Measurements from ENCODE around the gene YPEL3.
A peak's percentile ranks its signal among the peaks of the same experiment; 100 is the strongest.

The YPEL3 gene

DNA sequence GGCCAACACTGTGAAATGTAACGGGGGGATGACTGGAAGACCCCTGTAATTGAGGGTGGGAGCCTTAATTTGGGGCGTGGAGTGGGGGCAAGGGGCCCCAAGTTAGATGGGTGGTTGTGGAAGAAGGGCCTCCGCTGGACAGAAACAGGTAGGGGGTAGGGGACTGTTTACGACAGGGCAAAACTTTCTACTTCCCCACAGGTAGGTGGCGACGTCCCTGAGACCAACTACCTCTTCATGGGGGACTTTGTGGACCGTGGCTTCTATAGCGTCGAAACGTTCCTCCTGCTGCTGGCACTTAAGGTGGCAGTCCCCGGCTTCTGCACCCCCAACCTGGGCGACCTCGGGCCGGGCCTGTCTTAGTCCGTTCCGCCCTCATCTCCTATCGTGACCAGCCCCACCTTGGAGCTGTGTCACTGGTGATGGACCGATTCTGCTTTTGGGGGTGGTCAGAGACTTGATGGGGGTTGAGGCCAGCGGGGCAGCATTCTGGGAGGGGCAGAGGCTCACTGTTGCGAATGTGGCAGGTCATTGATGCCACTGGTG is 13.4 kb downstream of the YPEL3 start:
- H3K4me1 ChIP-seq (ENCODE audit: control insufficient read depth, insufficient read depth, low read length), result peaks cover 9% of the 10 kb centered on the region
- H3K9ac ChIP-seq (ENCODE audit: low read length in 2 of 2), result no peak overlapping the region
- H3K27ac ChIP-seq (ENCODE audit: low read length), result no peak overlapping the region
- no peaks in the 10 kb centered on the region for H3K9me3 ChIP-seq (ENCODE audit: control insufficient read depth in 2 of 2, low read length in 2 of 2)
- peaks cover 37 to 55% of the 10 kb centered on the region in 2 donors for H3K36me3 ChIP-seq (ENCODE audit: control insufficient read depth in 2 of 2, insufficient read depth in 2 of 2, low read length in 2 of 2)
- H3K27me3 ChIP-seq (ENCODE audit: control insufficient read depth in 1 of 2, insufficient read depth in 2 of 2, low read length in 2 of 2), result no peaks in the 10 kb centered on the region
- H3K4me3 ChIP-seq (ENCODE audit: low read length in 2 of 2), result no peak overlapping the region

DNA sequence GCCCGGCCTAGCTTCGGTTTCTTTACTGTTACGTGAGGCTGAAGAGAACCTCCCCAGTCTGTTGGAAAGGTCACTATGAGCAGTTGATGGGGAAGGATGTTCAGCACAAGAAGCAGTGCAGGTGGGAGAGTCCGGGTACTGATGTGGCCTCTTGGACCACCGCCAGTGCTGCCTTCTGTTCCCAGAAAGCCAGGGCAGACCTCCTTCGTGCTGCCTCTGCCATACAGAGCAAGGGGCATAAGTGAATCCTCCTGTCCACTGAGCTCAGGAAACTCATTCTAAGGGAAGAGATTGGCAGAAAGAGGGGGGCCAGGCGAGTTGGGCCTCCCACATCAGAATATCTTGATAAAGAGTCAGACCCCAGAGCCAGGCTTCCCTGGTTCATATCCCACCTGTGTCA is 16.5 kb downstream of the YPEL3 start:
- no peak overlapping the region for H3K27ac ChIP-seq (ENCODE audit: low read length)
- H3K9me3 ChIP-seq (ENCODE audit: control insufficient read depth in 2 of 2, low read length in 2 of 2), result no peaks in the 10 kb centered on the region
- no peak overlapping the region for H3K9ac ChIP-seq (ENCODE audit: low read length in 2 of 2)
- H3K36me3 ChIP-seq (ENCODE audit: control insufficient read depth in 2 of 2, insufficient read depth in 2 of 2, low read length in 2 of 2), result peaks cover 36 to 52% of the 10 kb centered on the region in 2 donors
- no peak overlapping the region for H3K4me3 ChIP-seq (ENCODE audit: low read length in 2 of 2)
- peaks cover 26% of the 10 kb centered on the region for H3K4me1 ChIP-seq (ENCODE audit: control insufficient read depth, insufficient read depth, low read length)
- H3K27me3 ChIP-seq (ENCODE audit: control insufficient read depth in 1 of 2, insufficient read depth in 2 of 2, low read length in 2 of 2), result no peaks in the 10 kb centered on the region

DNA sequence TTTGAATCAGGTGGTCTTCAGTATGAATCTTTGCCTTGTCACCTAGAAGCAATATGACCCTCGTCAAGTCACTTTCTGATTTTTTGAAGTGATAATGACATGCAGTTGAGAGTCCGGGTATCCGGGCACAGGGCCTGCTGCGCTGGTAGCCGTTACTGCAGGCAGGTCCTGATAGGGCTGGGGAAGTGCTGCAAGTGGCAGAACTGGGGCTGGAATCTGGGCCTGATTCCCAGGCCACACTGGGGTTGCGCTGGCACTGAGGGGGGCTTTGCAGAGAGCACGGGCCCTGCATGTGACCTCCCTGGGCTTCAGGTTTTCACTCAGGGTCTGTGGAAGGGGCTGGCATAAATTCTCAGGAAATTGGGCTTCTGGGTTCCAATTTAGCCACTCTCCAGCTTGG is 17.3 kb downstream of the YPEL3 start:
- peaks cover 29 to 45% of the 10 kb centered on the region in 2 donors for H3K36me3 ChIP-seq (ENCODE audit: control insufficient read depth in 2 of 2, insufficient read depth in 2 of 2, low read length in 2 of 2)
- no peaks in the 10 kb centered on the region for H3K27me3 ChIP-seq (ENCODE audit: control insufficient read depth in 1 of 2, insufficient read depth in 2 of 2, low read length in 2 of 2)

DNA sequence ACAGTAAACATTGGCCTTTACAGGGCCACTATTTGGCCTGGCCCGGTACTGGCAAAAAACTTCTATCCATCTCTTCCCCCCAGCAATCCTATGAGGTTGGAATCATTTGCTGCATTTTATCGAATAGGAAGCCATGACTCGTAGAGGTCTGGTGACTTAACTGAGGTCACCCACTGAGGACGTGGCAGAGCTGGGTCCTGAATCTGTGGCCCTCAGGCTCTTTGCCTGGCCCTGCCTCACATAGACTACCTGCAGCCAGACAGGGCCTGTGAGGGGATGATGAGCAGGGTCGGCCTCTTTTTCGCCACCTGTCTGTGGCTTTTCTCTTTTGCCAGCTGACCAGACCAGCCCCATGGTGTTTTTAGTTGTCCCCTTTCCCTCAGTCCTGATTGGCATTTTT is 18.4 kb downstream of the YPEL3 start:
- Histone ChIP-seq H3K4me3 (ENCODE audit: low read length in 2 of 2) (peak overlapping the region in 1 of 2 donors; percentile 90), H3K27me3 (ENCODE audit: control insufficient read depth in 1 of 2, insufficient read depth in 2 of 2, low read length in 2 of 2) (no peaks in the 10 kb centered on the region), H3K9me3 (ENCODE audit: control insufficient read depth in 2 of 2, low read length in 2 of 2) (no peaks in the 10 kb centered on the region), H3K27ac (ENCODE audit: low read length) (peak overlapping the region; percentile 0), H3K36me3 (ENCODE audit: control insufficient read depth in 2 of 2, insufficient read depth in 2 of 2, low read length in 2 of 2) (peaks cover 22 to 34% of the 10 kb centered on the region in 2 donors), H3K4me1 (ENCODE audit: control insufficient read depth, insufficient read depth, low read length) (peaks cover 26% of the 10 kb centered on the region), H3K9ac (ENCODE audit: low read length in 2 of 2) (no peak overlapping the region)

More for the DNA sequence above, 17.3 kb downstream of the YPEL3 start:
- H3K9ac ChIP-seq (ENCODE audit: low read length in 2 of 2), result no peak overlapping the region
- peaks cover 26% of the 10 kb centered on the region for H3K4me1 ChIP-seq (ENCODE audit: control insufficient read depth, insufficient read depth, low read length)
- H3K27ac ChIP-seq (ENCODE audit: low read length), result no peak overlapping the region
- H3K4me3 ChIP-seq (ENCODE audit: low read length in 2 of 2), result no peak overlapping the region
- no peaks in the 10 kb centered on the region for H3K9me3 ChIP-seq (ENCODE audit: control insufficient read depth in 2 of 2, low read length in 2 of 2)

DNA sequence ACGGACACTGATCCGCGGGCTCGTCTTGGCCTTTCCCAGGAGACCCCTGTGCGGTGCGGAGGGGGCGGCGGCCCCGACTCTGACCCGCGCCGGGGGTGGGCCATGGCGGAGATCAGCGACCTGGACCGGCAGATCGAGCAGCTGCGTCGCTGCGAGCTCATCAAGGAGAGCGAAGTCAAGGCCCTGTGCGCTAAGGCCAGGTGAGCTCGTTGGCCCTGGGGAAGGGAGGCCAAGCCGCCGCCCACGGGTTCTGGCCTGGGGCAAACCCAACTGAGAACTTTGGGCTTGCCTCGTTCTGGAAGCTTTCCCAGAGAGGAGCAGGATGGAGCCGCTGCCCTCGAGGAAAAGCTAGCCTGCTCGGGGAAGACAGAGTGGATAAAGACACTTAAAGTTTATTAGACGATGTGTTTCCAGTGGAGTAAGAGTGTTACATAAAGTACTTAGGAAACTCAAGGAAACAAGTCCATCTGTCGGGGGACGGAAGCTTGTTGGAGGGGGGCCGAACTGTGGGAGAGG is 19.7 kb downstream of the YPEL3 start:
- peaks cover 23 to 33% of the 10 kb centered on the region in 2 donors for H3K36me3 ChIP-seq (ENCODE audit: control insufficient read depth in 2 of 2, insufficient read depth in 2 of 2, low read length in 2 of 2)

DNA sequence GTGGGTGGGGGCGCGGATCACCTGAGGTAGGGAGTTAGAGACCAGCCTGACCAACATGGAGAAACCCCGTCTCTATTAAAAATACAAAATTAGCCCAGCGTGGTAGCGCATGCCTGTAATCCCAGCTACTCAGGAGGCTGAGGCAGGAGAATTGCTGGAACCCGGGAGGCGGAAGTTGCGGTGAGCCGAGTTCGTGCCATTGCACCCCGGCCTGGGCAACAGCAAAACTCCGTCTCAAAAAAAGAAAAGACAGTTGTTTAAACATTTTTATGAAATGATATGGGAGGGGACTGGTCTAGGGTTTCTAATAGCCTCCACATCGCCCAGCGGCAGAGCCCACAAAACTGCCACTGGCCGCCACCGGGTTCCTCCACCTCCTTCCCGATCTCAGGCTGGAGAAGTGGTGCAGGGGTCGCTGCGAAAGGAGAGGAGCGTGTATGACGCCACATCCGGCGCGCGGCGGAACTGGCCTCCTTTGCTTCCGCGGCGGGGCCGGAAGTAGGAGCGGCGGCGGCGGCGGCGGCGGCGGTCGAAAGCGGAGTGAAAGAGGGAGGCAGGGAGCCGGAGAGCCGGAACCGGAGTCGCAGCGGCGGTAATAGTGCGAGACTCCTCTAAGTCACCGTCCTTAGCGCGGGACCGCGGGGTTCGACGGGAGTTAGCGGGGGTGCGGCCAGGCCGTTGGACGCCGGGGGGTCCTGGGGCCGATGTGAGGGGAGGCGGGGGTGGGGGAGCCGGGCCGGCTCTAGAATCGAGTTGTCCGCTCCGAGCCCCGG is 20.3 kb downstream of the YPEL3 start, which contains the start of gene PPP4C:
Gene PPP4C, plus strand, starts transcription at position 492 of the 773 bp plus-strand sequence. CDS start 384 bp downstream, outside the sequence.
- Histone ChIP-seq H3K4me3 (ENCODE audit: low read length in 2 of 2) (peak within 1 kb of the TSS; percentile 90 to 94), H3K9me3 (ENCODE audit: control insufficient read depth in 2 of 2, low read length in 2 of 2) (no peaks in the 10 kb centered on the region), H3K36me3 (ENCODE audit: control insufficient read depth in 2 of 2, insufficient read depth in 2 of 2, low read length in 2 of 2) (peaks cover 20 to 32% of the 10 kb centered on the region in 2 donors), H3K27me3 (ENCODE audit: control insufficient read depth in 1 of 2, insufficient read depth in 2 of 2, low read length in 2 of 2) (no peaks in the 10 kb centered on the region), H3K27ac (ENCODE audit: low read length) (peak within 1 kb of the TSS; percentile 85), H3K4me1 (ENCODE audit: control insufficient read depth, insufficient read depth, low read length) (peaks cover 30% of the 10 kb centered on the region), H3K9ac (ENCODE audit: low read length in 2 of 2) (peak within 1 kb of the TSS; percentile 84 to 93)

More for the DNA sequence above, 19.7 kb downstream of the YPEL3 start:
- H3K9ac ChIP-seq (ENCODE audit: low read length in 2 of 2), result peak overlapping the region; percentile 84 to 93
- H3K27ac ChIP-seq (ENCODE audit: low read length), result peak overlapping the region; percentile 85
- H3K9me3 ChIP-seq (ENCODE audit: control insufficient read depth in 2 of 2, low read length in 2 of 2), result no peaks in the 10 kb centered on the region
- no peaks in the 10 kb centered on the region for H3K27me3 ChIP-seq (ENCODE audit: control insufficient read depth in 1 of 2, insufficient read depth in 2 of 2, low read length in 2 of 2)
- peak overlapping the region; percentile 90 to 94 for H3K4me3 ChIP-seq (ENCODE audit: low read length in 2 of 2)
- peaks cover 28% of the 10 kb centered on the region for H3K4me1 ChIP-seq (ENCODE audit: control insufficient read depth, insufficient read depth, low read length)

DNA sequence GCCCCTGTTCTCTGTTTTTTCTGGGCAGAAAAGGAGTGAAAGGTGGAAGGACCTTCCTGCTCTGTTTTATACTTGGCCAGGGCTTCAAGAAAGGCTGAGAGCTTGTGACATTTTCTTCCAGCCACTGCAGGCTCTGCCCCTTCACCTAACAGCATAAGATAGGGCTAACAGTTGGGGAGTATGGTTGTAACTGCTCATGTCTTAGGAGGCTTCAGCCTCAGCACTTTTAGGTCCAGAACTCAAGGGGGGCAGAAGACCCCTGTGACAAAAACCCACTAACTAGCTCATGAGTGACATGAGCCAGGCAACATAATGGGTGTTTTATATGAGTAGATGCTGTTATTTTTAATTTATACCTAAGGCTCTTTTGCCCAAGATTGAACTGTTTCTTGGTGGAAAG is 25.5 kb downstream of the YPEL3 start:
- peaks cover 39 to 44% of the 10 kb centered on the region in 2 donors for H3K36me3 ChIP-seq (ENCODE audit: control insufficient read depth in 2 of 2, insufficient read depth in 2 of 2, low read length in 2 of 2)
- peaks cover 49% of the 10 kb centered on the region for H3K4me1 ChIP-seq (ENCODE audit: control insufficient read depth, insufficient read depth, low read length)
- H3K9me3 ChIP-seq (ENCODE audit: control insufficient read depth in 2 of 2, low read length in 2 of 2), result no peaks in the 10 kb centered on the region
- H3K27me3 ChIP-seq (ENCODE audit: control insufficient read depth in 1 of 2, insufficient read depth in 2 of 2, low read length in 2 of 2), result no peaks in the 10 kb centered on the region
- no peak overlapping the region for H3K9ac ChIP-seq (ENCODE audit: low read length in 2 of 2)
- peak overlapping the region; percentile 67 for H3K27ac ChIP-seq (ENCODE audit: low read length)
- peak overlapping the region in 1 of 2 donors; percentile 63 for H3K4me3 ChIP-seq (ENCODE audit: low read length in 2 of 2)

DNA sequence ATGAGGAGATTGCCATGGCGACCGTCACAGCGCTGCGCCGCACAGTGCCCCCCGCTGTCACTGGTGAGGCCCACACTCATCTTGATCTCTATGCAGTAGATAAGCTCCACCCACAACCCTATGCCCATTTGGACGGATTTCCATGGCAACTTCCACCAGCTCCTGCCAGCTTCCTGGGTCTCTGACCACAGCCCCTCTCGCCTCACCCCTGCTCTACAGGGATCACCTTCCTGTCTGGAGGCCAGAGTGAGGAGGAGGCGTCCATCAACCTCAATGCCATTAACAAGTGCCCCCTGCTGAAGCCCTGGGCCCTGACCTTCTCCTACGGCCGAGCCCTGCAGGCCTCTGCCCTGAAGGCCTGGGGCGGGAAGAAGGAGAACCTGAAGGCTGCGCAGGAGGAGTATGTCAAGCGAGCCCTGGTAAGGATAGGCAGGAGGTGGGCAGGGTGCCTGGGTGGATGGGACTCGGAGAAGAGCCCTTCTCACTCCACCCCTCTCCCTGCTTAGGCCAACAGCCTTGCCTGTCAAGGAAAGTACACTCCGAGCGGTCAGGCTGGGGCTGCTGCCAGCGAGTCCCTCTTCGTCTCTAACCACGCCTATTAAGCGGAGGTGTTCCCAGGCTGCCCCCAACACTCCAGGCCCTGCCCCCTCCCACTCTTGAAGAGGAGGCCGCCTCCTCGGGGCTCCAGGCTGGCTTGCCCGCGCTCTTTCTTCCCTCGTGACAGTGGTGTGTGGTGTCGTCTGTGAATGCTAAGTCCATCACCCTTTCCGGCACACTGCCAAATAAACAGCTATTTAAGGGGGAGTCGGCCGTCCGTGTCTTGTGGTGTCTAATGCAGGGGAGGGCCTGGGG is 26.2 kb downstream of the YPEL3 start:
- Histone ChIP-seq H3K9me3 (ENCODE audit: control insufficient read depth in 2 of 2, low read length in 2 of 2) (no peaks in the 10 kb centered on the region), H3K4me1 (ENCODE audit: control insufficient read depth, insufficient read depth, low read length) (peaks cover 52% of the 10 kb centered on the region), H3K27me3 (ENCODE audit: control insufficient read depth in 1 of 2, insufficient read depth in 2 of 2, low read length in 2 of 2) (no peaks in the 10 kb centered on the region), H3K9ac (ENCODE audit: low read length in 2 of 2) (peak overlapping the region in 1 of 2 donors; percentile 29), H3K27ac (ENCODE audit: low read length) (peak overlapping the region; percentile 67), H3K36me3 (ENCODE audit: control insufficient read depth in 2 of 2, insufficient read depth in 2 of 2, low read length in 2 of 2) (peaks cover 39 to 44% of the 10 kb centered on the region in 2 donors), H3K4me3 (ENCODE audit: low read length in 2 of 2) (peak overlapping the region in 1 of 2 donors; percentile 63)

DNA sequence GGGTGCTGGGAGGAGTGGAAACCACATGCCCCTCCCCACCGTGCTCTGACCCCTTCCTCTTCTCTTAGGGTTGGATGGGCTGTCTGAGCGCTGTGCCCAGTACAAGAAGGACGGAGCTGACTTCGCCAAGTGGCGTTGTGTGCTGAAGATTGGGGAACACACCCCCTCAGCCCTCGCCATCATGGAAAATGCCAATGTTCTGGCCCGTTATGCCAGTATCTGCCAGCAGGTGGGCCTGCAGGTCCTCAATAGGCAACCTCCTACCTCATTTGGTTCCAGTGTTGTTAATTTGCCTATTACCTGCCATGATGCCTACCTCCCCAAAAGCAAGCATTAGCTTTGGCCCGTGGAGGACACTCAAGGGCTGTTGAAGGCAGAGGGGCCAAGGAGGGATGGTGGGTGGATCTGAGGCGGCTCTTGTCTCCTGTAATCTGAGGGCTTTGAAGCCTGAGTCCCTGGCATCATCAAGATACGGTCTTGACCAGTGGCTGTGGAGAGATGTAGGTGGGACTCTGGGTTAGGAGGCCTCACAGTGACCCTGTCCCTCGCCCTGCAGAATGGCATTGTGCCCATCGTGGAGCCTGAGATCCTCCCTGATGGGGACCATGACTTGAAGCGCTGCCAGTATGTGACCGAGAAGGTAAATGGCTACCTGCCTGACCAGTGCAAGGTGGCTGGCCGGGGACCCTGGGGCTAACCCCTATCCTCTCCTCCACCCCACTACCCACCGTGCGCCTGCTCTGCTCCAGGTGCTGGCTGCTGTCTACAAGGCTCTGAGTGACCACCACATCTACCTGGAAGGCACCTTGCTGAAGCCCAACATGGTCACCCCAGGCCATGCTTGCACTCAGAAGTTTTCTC is 27.0 kb downstream of the YPEL3 start:
- Histone ChIP-seq H3K27me3 (ENCODE audit: control insufficient read depth in 1 of 2, insufficient read depth in 2 of 2, low read length in 2 of 2) (no peaks in the 10 kb centered on the region), H3K36me3 (ENCODE audit: control insufficient read depth in 2 of 2, insufficient read depth in 2 of 2, low read length in 2 of 2) (peaks cover 39 to 44% of the 10 kb centered on the region in 2 donors), H3K4me1 (ENCODE audit: control insufficient read depth, insufficient read depth, low read length) (peaks cover 59% of the 10 kb centered on the region), H3K9ac (ENCODE audit: low read length in 2 of 2) (peak overlapping the region; percentile 13 to 36), H3K27ac (ENCODE audit: low read length) (peak overlapping the region; percentile 67), H3K4me3 (ENCODE audit: low read length in 2 of 2) (peak overlapping the region in 1 of 2 donors; percentile 63), H3K9me3 (ENCODE audit: control insufficient read depth in 2 of 2, low read length in 2 of 2) (no peaks in the 10 kb centered on the region)
